Activated CD4-positive, CD25-positive, alpha-beta regulatory T cell treated with anti-CD3 and anti-CD28 coated beads, Interleukin-2, amount 50 U/mL, for 24 hours (primary cell): Measurements from ENCODE around the gene GMPR.
A peak's percentile ranks its signal among the peaks of the same experiment; 100 is the strongest.

Source experiments
- ATAC-seq, 2 donors: fragments of 150-1000 bp; cut with Tn5 transposase; one replicate each; pipeline ENCODE4 v1.10.0; 2021; ENCODE audit warnings: mild to moderate bottlenecking in 1 of 2, moderate library complexity in 1 of 2

The GMPR gene

GRCh38 chr6:16274885-16275589 lies 36.6 kb downstream of the GMPR start:
- no peak for ATAC-seq

- peak in 1 of 2 donors; percentile 33 for ATAC-seq
Measured at GRCh38 chr6:16277101-16277981, 39.0 kb downstream of the GMPR start.

GRCh38 chr6:16278048-16278724 lies 39.8 kb downstream of the GMPR start:
- ATAC-seq = no peak

DNA sequence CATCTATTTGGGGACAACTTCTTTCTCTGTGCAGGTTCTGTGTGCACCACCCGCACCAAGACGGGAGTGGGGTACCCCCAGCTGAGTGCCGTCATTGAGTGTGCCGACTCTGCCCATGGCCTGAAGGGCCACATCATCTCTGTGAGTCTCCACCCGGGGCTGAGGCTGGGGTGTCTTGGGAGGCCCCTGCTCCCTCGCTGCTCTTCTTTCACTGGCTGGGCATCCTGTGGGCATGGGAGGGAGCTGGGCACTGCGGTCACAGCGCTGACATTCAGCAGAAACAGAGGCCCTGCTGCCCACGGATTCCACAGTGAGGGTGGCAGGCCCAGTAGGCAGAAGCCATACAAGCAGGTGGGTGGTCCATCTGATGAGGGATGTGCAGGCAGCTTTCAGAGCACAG lies 40.4 kb downstream of the GMPR start:
- no peak for ATAC-seq

DNA sequence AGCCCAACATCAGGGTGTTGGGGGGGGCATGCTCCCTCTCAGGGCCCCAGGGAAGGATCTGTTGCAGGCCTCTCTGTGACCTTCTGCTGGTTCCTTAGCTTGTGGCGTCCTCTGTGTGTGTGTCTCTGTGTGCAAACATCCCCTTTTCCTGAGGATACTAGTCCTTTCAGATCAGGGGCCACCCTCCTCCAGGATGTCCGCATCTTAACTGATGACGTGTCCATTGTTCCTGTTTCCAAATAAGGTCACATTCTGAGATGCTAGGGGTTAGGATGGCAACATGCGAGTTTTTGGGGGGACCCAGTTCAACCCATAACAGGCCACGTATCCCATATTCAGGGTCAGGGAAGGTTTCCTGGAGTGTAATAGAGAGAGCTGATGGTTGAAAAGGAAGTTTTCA lies 40.9 kb downstream of the GMPR start:
- no peak for ATAC-seq

- ATAC-seq = no peak
Measured at GRCh38 chr6:16282370-16282769, 44.0 kb downstream of the GMPR start.

GRCh38 chr6:16284472-16284871 lies 46.1 kb downstream of the GMPR start:
- no peak for ATAC-seq

GRCh38 chr6:16285467-16286150 lies 47.2 kb downstream of the GMPR start:
- ATAC-seq = no peak

- no peak for ATAC-seq
Measured at GRCh38 chr6:16286151-16286522, 47.8 kb downstream of the GMPR start.

DNA sequence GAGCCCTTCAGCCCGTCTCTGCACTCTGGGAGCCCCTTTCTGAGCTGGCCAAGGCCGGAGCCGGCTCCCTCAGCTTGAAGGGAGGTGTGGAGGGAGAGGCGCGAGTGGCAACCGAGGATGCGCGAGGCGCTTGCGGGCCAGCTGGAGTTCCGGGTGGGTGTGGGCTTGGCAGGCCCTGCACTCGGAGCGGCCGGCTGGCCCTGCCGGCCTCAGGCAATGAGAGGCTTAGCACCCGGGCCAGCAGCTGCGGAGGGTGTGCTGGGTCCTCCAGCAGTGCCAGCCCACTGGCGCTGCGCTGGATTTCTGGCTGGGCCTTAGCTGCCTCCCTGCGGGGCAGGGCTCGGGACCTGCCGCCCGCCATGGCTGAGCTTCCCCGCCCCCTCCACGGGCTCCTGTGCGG lies 49.8 kb downstream of the GMPR start:
- ATAC-seq = no peak

DNA sequence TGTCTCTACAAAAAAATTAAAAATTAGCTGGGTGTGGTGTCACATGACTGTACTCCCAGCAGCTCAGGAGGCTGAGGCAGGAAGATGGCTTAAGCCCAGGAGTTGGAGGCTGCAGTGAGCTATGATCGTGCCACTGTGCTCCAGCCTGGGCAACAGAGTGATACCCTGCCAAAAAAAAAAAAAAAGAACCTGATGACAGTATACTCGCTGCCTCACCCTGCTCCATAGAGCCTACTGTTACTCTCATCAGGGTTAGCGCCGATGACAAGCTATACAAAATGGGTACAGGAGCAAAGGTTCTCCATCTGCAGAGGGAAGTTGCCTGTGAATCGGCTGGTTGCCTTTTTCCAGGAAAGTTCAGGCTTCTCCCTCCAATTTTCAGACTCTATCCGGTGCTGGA lies 53.4 kb downstream of the GMPR start:
- ATAC-seq = no peak

DNA sequence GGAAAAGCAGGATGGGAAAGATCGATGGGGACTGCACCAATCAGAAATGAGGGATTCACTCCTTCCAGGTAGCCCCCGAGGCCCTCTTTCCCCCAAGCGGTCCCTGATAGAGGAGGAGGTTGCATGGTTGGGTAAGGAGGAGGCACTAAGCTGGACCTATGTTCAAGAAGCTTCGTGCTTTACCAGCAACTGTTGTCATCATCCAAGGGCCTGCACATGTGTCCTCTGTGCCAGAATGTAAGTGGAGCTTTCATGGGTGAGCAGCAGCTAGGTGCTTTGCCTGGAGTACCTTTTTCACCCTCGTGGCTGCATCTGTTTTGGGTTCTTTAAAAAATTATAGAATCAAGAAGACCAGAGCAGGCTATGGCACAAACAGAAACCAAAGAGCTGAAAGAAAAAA lies 54.0 kb downstream of the GMPR start:
- no peak for ATAC-seq

- no peak for ATAC-seq
Measured at GRCh38 chr6:16292942-16293341, 54.6 kb downstream of the GMPR start.

GRCh38 chr6:16294371-16294770 lies 56.0 kb downstream of the GMPR start:
- ATAC-seq = no peak

GRCh38 chr6:16295060-16295459 lies 56.7 kb downstream of the GMPR start:
- no peak for ATAC-seq

DNA sequence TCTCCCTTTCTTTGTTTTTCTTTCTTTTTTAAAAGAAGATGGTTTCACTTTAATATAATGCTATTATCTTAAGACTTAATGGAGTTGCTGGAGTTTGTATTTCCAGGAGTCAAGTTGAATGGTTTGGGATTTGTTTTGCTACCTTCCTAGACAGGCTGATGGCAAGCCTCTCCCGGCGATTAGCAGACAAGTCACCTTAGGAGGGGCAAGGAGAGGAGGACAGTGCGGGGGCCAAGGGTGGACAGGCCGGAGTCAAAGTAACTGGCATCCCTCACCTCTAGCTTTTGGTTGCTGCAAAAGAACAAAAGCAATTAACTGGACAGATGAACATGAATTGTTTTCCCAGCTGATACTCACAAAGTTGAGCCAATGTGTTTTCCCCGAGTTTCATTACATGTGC lies 57.1 kb downstream of the GMPR start:
- ATAC-seq = no peak

- ATAC-seq = no peak
Measured at GRCh38 chr6:16296061-16296670, 57.8 kb downstream of the GMPR start.

- ATAC-seq = no peak
Measured at GRCh38 chr6:16299861-16300260, 61.5 kb downstream of the GMPR start.

GRCh38 chr6:16301511-16301910 lies 63.1 kb downstream of the GMPR start:
- no peak for ATAC-seq

DNA sequence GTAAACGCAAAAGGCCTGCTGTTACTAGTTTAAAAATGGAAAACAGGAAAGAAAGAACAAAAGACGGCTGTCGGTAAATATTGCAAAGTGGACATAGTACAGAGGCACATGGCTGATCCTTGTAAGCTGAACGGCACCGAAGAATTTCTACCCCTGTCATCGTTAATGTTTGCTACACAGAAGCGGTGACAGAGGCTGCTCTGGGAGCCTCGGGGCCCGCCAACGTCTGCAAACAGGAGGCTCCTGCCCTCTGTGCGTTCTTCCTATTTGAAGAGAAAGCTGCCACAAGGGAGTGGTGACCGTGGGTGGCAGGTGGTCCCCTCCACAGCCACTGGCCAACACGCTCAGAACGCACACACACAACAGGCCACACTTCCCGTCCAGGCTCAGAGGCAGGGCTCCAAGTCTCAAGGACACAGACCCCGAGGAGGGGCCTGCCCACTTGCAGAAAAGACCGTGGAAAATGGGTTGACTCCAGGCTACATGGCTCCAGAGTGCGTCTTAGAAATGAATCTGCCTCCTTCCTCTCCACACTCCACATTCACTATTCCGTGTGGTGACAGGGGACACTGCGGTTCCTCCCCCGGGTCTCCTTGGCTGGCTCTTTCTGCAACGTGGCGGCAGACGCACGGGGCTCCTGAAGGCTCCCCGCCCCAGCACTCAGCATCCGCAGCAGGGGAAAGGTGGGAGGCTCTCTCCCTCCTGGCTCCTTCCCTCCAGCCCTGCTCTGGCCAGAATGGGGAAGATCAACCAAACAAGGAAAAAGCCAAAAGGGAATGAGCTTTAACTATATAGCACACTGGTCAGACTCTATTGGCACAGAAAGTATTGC lies 64.5 kb downstream of the GMPR start:
- no peak for ATAC-seq

DNA sequence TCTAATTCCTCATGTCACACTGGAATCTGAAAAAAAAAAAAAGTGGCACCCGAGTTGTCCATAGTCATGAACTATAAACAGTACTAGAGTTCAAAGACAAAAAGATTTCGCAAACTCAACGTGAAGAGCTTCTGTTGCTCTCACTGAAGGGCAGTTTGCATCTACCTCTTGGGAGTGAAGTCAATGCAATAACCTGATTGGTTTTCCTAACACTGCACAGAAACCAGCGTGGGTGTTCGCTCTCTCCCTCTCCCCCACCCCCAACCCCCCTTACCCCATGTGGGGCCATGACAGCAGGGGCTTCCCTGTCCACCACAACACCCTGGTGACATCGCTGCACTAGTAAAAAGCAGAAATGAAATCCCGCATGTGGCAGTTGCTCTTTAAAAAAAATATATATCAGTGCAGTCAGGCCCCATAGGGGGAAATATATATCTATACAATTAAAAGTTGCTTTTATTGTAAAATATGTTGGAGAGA lies 66.9 kb downstream of the GMPR start:
- ATAC-seq = peak in 1 of 2 donors; percentile 58

DNA sequence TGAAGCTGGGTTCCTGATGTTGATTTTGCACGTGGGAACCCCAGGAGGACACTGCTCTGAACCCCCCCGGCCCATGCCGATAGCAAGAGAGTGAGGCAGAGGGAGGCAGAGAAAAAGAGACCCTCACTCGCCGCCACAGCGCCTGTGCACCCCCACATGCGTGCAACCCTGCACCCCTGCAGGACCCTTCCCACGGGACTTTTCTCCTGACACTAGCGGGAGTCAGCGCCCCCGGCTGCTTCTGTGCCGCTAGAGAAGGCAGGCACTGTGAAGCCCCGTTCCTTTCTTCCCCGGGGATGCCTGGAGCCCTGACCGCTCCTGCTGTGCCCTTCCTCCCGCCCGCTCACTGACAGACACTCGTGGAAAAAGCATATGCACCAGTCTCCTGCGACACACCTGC lies 67.4 kb downstream of the GMPR start:
- no peak for ATAC-seq
